Measurements from ENCODE around the gene TMEM19.

The TMEM19 gene

DNA sequence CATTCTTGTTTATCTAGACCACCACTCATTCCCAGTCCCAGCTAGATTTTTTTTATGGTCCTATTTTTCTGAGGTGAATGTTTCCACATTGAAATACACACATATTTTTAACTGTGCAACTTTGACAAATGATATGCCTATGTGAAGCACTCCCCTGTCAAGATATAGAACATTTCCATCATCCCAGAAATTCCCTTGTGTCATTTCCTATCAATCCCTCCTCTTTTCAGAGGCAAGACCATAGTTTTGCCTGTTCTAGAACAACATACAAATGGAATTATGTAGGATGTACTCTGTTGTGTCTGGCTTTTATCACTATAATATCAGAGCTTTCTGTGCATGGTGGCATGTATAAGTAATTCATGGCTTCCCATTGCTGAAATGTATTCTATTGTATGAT lies 32.7 kb downstream of the TMEM19 start:
- no peak for DNase-seq
- H3K36me3 Mint-ChIP-seq (ENCODE audit: low read depth) = no peaks in the 10 kb centered on the region
- H3K4me1 Mint-ChIP-seq (ENCODE audit: low read depth) = no peaks in the 10 kb centered on the region
- H3K9me3 Mint-ChIP-seq = peaks cover 21% of the 10 kb centered on the region
- peaks cover 5% of the 10 kb centered on the region for H3K27me3 Mint-ChIP-seq
- no peak overlapping the region for H3K27ac Mint-ChIP-seq
- no peak overlapping the region for H3K4me3 Mint-ChIP-seq

DNA sequence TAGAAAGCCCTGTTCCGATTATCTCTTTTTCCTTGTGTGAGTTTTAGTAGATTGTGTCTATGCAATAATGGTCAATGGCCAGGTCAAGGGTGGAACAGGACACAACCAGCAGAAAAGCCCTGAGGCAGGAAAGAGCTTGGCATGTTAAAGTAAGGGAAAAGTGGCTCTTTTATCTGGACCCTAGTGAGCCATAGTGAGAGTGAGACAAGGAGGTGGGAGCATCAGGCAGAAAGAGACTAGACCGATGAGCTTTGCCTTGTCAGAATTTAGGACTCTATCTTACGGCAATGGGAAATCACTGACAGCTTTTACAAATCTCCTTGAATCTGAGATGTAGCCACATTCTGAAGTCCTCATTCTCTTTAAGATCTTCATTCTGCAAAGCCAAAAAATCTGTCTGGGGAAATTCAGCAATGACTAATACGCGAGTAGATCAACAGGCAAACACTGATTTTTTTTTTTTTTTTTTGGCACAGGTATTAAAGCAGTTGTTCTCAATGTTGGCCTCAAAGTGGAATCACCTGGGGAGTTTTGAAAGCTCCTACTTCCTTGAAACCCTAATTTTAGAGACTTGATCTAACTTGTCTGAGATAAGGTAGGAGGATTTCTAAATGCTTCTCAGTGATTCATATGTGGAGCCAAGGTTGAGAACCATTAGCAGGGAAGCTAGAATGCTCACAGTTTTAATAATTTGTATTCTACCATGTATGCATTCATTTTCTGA lies 33.9 kb downstream of the TMEM19 start:
- no peak overlapping the region for H3K4me3 Mint-ChIP-seq
- H3K9me3 Mint-ChIP-seq = peaks cover 10% of the 10 kb centered on the region
- H3K36me3 Mint-ChIP-seq (ENCODE audit: low read depth) = no peaks in the 10 kb centered on the region
- H3K27ac Mint-ChIP-seq = no peak overlapping the region
- H3K27me3 Mint-ChIP-seq = peaks cover 5% of the 10 kb centered on the region
- no peak for DNase-seq
- H3K4me1 Mint-ChIP-seq (ENCODE audit: low read depth) = no peaks in the 10 kb centered on the region

GRCh38 chr12:71721783-71722505 lies 36.1 kb downstream of the TMEM19 start:
- Mint-ChIP-seq H3K27me3 (peaks cover 7% of the 10 kb centered on the region), H3K4me3 (no peak overlapping the region), H3K4me1 (ENCODE audit: low read depth) (no peaks in the 10 kb centered on the region), H3K9me3 (no peaks in the 10 kb centered on the region), H3K27ac (no peak overlapping the region), H3K36me3 (ENCODE audit: low read depth) (no peaks in the 10 kb centered on the region)
- DNase-seq = no peak

GRCh38 chr12:71725011-71725410 lies 39.1 kb downstream of the TMEM19 start:
- H3K4me1 Mint-ChIP-seq (ENCODE audit: low read depth) = no peaks in the 10 kb centered on the region
- no peak overlapping the region for H3K27ac Mint-ChIP-seq
- H3K27me3 Mint-ChIP-seq = peaks cover 3% of the 10 kb centered on the region
- H3K9me3 Mint-ChIP-seq = no peaks in the 10 kb centered on the region
- DNase-seq = no peak
- H3K4me3 Mint-ChIP-seq = no peak overlapping the region
- no peaks in the 10 kb centered on the region for H3K36me3 Mint-ChIP-seq (ENCODE audit: low read depth)

GRCh38 chr12:71726548-71726947 lies 40.7 kb downstream of the TMEM19 start:
- no peaks in the 10 kb centered on the region for H3K4me1 Mint-ChIP-seq (ENCODE audit: low read depth)
- peaks cover 3% of the 10 kb centered on the region for H3K27me3 Mint-ChIP-seq
- H3K36me3 Mint-ChIP-seq (ENCODE audit: low read depth) = no peaks in the 10 kb centered on the region
- no peak for DNase-seq
- no peak overlapping the region for H3K4me3 Mint-ChIP-seq
- H3K27ac Mint-ChIP-seq = no peak overlapping the region
- no peaks in the 10 kb centered on the region for H3K9me3 Mint-ChIP-seq

GRCh38 chr12:71727958-71728357 lies 42.1 kb downstream of the TMEM19 start:
- H3K27me3 Mint-ChIP-seq = peaks cover 3% of the 10 kb centered on the region
- no peak overlapping the region for H3K4me3 Mint-ChIP-seq
- no peaks in the 10 kb centered on the region for H3K9me3 Mint-ChIP-seq
- H3K36me3 Mint-ChIP-seq (ENCODE audit: low read depth) = no peaks in the 10 kb centered on the region
- no peak overlapping the region for H3K27ac Mint-ChIP-seq
- H3K4me1 Mint-ChIP-seq (ENCODE audit: low read depth) = no peaks in the 10 kb centered on the region
- DNase-seq = no peak

- Mint-ChIP-seq H3K4me3 (no peak overlapping the region), H3K27ac (no peak overlapping the region), H3K4me1 (ENCODE audit: low read depth) (no peaks in the 10 kb centered on the region), H3K36me3 (ENCODE audit: low read depth) (no peaks in the 10 kb centered on the region), H3K27me3 (no peaks in the 10 kb centered on the region), H3K9me3 (no peaks in the 10 kb centered on the region)
- DNase-seq = no peak
Observed at GRCh38 chr12:71730936-71731335, 45.1 kb downstream of the TMEM19 start.

DNA sequence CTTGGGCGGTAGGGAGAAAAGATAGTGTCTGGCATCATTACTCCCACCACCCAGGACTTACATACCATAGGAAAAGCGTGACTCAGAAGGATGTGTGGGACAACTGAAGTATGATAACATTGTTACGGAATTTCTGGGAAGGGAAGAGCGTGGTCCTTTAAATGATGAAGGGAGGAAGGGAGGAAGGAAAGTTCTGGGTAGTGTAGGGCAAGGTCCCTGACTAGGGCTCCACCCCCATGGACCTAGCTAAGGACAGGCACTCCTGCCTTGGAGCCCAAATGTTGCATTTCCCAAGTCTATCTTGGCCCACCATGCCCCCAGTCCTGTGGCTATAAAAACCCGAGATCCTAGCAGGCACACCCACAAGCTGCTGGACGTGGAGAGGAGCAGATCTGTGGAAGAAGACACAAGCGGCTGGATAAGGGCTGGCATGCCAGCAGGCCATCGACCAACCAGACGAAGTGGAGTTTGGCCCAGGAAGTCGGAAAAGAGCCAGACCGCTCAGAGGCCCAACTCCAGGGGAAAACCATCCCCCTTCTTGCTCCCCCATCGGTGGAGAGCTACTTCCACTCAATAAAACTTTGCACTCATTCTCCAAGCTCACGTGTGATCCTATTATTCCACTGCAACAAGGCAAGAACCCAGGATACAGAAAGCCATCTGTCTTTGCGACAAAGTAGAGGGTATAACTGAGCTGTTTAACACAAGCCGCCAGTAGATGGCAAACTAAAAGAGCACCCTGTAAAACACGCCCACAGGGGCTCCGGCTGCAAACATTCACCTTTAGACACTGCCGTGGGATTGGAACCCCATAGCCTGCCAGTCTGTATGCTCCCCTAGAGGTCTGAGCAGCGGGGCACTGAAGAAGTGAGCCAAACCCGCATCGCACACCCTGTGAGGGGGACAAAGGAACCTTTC lies 45.8 kb downstream of the TMEM19 start:
- no peaks in the 10 kb centered on the region for H3K27me3 Mint-ChIP-seq
- no peak overlapping the region for H3K27ac Mint-ChIP-seq
- H3K36me3 Mint-ChIP-seq (ENCODE audit: low read depth) = no peaks in the 10 kb centered on the region
- DNase-seq = no peak
- H3K4me1 Mint-ChIP-seq (ENCODE audit: low read depth) = no peaks in the 10 kb centered on the region
- no peaks in the 10 kb centered on the region for H3K9me3 Mint-ChIP-seq
- H3K4me3 Mint-ChIP-seq = no peak overlapping the region

DNA sequence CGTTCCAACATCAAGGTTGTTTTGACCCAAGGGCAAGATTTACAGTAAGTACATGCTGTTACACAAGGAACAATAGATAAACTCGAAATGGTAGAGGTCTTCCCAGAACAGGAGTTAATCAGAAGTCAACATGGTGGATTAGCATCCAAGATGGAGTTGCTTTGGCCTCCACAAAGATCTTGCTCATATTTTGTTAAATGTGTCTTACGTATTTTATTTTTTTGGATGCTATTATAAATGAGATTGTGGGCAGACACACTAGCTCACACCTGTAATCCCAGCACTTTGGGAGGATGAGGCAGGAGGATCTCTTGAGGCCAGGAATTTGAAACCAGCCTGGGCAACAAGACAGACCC lies 46.5 kb downstream of the TMEM19 start:
- H3K4me1 Mint-ChIP-seq (ENCODE audit: low read depth) = no peaks in the 10 kb centered on the region
- no peak overlapping the region for H3K27ac Mint-ChIP-seq
- no peaks in the 10 kb centered on the region for H3K27me3 Mint-ChIP-seq
- no peak overlapping the region for H3K4me3 Mint-ChIP-seq
- DNase-seq = no peak
- no peaks in the 10 kb centered on the region for H3K36me3 Mint-ChIP-seq (ENCODE audit: low read depth)
- H3K9me3 Mint-ChIP-seq = no peaks in the 10 kb centered on the region

GRCh38 chr12:71737197-71737596 lies 51.3 kb downstream of the TMEM19 start:
- H3K4me1 Mint-ChIP-seq (ENCODE audit: low read depth) = no peaks in the 10 kb centered on the region
- H3K36me3 Mint-ChIP-seq (ENCODE audit: low read depth) = no peaks in the 10 kb centered on the region
- H3K27me3 Mint-ChIP-seq = no peaks in the 10 kb centered on the region
- no peak overlapping the region for H3K4me3 Mint-ChIP-seq
- no peak overlapping the region for H3K27ac Mint-ChIP-seq
- DNase-seq = no peak
- H3K9me3 Mint-ChIP-seq = no peaks in the 10 kb centered on the region

GRCh38 chr12:71742998-71743397 lies 57.1 kb downstream of the TMEM19 start:
- no peaks in the 10 kb centered on the region for H3K36me3 Mint-ChIP-seq (ENCODE audit: low read depth)
- no peak for DNase-seq
- H3K27me3 Mint-ChIP-seq = peaks cover 5% of the 10 kb centered on the region
- H3K27ac Mint-ChIP-seq = no peak overlapping the region
- peaks cover 3% of the 10 kb centered on the region for H3K4me1 Mint-ChIP-seq (ENCODE audit: low read depth)
- H3K9me3 Mint-ChIP-seq = no peaks in the 10 kb centered on the region
- H3K4me3 Mint-ChIP-seq = no peak overlapping the region

DNA sequence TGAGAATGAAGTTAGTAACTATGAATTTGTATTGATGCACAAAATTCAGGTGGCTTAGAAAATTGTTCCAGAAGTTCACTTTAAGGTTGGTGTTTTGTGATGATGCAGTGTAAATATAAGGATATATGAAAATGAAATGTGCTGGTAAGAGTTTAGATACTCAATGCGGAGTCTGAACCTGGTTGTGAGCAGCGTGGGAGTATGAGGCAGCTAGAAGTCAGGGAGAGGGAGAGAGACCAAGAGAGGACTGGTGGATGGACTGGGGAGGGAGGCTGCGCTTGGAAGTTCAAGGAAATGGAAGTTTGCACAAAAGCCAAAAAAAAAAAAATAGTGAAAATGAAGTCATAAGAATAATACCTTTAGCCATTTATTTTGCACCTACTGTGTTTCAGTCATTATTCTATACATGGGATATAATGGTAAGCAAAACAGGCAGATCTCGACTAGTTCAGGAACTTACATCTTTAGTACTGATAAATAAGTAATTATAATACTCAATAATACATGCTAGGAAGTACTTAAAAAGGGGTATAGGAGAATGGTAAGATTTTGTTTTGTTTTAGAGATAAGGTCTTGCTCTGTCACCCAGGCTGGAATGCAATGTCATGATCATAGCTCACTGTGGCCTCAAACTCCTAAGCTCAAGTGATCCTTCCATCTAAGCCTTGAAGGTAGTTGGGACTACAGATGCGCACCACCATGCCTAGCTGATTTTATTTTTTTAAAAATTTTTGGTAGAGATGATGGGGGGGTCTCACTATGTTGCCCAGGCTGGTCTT lies 58.8 kb downstream of the TMEM19 start:
- no peak overlapping the region for H3K4me3 Mint-ChIP-seq
- no peak overlapping the region for H3K27ac Mint-ChIP-seq
- no peaks in the 10 kb centered on the region for H3K36me3 Mint-ChIP-seq (ENCODE audit: low read depth)
- peaks cover 10% of the 10 kb centered on the region for H3K27me3 Mint-ChIP-seq
- no peaks in the 10 kb centered on the region for H3K9me3 Mint-ChIP-seq
- peaks cover 3% of the 10 kb centered on the region for H3K4me1 Mint-ChIP-seq (ENCODE audit: low read depth)
- no peak for DNase-seq

- Mint-ChIP-seq H3K27me3 (peaks cover 10% of the 10 kb centered on the region), H3K9me3 (no peaks in the 10 kb centered on the region), H3K36me3 (ENCODE audit: low read depth) (no peaks in the 10 kb centered on the region), H3K4me1 (ENCODE audit: low read depth) (peaks cover 3% of the 10 kb centered on the region), H3K27ac (no peak overlapping the region), H3K4me3 (no peak overlapping the region)
- peak; percentile 39 for DNase-seq
Observed at GRCh38 chr12:71746974-71747611, 61.2 kb downstream of the TMEM19 start.

Measured in activated T-cell treated with anti-CD3 and anti-CD28 coated beads, Interleukin-2, amount 50 U/mL, for 24 hours (primary cell).